ENCODE results near the gene PRPS1L1. TPM values are rescaled to one million over a fixed set of nuclear protein-coding genes. Genes with fewer than 3 reads are reported as not detected.

The PRPS1L1 gene
- total and polyA plus RNA-seq, 2 of the 8 experiments (the other 6 are each of a cell fraction or from before 2014, with no cell fraction given): not detected

DNA sequence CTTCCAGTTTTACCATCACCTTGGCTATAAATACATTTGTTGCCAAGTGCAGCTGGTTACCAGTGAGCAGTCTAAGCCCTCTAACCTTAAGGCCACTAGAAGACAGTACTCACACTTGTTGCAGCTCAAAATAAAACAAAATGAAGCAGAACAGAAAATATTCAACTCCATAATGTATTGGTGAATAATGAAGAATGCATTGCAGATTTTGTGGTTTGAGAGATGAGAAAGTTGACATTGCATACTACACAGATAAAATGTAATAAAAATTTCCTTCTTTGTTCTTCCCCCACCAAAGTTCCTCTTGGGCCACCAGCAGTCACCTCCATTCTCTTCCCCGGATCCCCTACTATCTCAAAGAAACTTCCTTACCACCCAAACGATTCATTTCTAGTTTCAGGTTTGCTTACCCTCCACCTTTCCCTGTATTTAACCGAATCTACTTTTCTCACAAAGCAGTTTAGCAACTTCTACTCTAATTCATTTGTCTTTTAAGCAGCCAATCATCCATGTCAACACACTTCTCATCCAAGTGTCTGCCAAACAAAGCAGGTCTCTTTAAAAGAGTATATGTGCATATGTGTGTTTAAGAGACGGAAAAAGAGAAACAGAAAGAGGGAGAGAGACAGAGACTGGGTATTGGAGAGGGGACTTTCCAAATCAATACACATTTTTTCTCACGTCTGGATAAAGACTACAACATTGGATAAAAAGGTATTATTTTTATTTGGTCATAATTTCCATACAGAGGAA, 35.7 kb upstream of the PRPS1L1 start (continued):
- TF ChIP-seq ZNF274 (IDR thresholded peaks at IDR 0.05; ENCODE audit: borderline replicate concordance, extremely low read depth, low read length): no peak
- TF ChIP-seq SUZ12 (IDR thresholded peaks at IDR 0.05; ENCODE audit: low read length): no peak
- TF ChIP-seq TAF1 (IDR thresholded peaks at IDR 0.05; ENCODE audit: low read depth, low read length): no peak
- no peak for TF ChIP-seq TCF12 (IDR thresholded peaks at IDR 0.05; ENCODE audit: low read depth, low read length)
- TF ChIP-seq SRF (IDR thresholded peaks at IDR 0.05; ENCODE audit: low read depth, low read length): no peak
- no peak for TF ChIP-seq SP4 (IDR thresholded peaks at IDR 0.05; ENCODE audit: low read length)
